NCI-H345 treated with DMSO at 0.1 percent for 48 hours (cell line): ENCODE results near the gene CLIC4.
"Not testable (repeated sequence)": the region's sequence is repeated elsewhere in the genome, so short reads cannot be mapped to it uniquely, and the experiment has no call there.

Source experiments
- DNase-seq: peaks from one replicate; lab custom pipeline; 2025; ENCODE audit not compliant: unreplicated experiment; lab: John Stamatoyannopoulos, UW

Gene CLIC4

GRCh38 chr1:24769656-24770651, 24.7 kb downstream of the CLIC4 start:
- no peak for DNase-seq

GRCh38 chr1:24770881-24771280, 25.6 kb downstream of the CLIC4 start:
- DNase-seq = no peak

- DNase-seq = no peak
These were observed 26.3 kb downstream of the CLIC4 start for GRCh38 chr1:24771574-24771973.

DNA sequence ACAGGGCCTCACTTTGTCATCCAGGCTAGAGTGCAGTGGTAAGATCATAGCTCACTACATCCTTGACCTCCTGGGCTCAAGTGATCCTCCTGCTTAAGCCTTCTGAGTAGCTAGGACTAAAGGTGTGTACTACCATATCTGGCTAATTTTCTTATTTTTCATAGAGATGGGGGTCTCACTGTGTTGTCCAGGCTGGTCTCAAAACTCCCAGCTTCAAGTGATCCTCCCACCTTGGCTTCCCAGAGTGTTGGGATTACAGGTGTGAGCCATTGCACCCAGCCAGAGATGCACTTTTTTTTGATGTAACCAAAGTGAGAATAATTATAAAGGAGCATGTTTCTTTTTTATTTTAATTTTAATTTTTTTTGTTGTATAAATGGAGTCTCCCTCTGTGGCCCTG, 28.4 kb downstream of the CLIC4 start:
- DNase-seq = no peak

DNA sequence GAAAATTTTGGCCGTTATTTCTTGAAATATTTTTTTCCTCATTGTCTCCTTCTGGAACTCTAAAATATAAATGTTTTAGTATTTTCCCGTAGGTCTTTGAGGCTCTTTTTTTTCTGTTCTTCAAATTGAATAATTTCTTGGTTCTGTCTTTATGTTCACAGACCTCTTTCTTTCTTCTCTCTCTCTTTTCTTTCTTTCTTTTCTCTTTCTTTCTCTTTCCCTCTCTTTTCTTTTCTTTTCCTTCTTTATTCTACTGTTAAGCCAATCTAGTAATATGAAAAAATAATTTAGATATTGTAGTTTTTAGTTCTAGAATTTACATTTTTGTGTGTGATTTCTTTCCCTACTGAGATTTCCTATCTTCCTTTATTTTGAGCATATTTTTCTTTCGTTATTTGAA, 30.1 kb downstream of the CLIC4 start:
- DNase-seq = no peak

- no peak for DNase-seq
These were observed 30.7 kb downstream of the CLIC4 start for GRCh38 chr1:24775916-24776315.

GRCh38 chr1:24776821-24777220, 31.6 kb downstream of the CLIC4 start:
- DNase-seq = no peak

DNA sequence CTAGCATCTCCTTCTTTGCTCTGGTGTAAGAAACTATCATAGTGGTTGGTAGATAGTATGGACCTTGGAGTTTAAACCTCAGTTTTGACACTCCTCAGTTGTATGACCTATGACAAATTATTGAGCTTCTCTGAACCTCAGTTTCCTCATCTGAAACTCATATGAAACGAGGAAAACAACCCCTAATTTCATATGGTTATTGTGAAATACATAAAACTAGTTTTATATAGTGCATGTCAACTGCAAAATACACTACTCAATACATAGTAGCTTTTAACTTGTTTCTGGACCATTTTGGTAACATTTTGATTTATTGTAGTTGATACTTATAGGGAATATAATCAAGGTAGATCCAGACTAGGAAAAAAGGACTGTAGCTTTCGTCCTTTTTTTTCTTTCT, 32.9 kb downstream of the CLIC4 start:
- DNase-seq = no peak

DNA sequence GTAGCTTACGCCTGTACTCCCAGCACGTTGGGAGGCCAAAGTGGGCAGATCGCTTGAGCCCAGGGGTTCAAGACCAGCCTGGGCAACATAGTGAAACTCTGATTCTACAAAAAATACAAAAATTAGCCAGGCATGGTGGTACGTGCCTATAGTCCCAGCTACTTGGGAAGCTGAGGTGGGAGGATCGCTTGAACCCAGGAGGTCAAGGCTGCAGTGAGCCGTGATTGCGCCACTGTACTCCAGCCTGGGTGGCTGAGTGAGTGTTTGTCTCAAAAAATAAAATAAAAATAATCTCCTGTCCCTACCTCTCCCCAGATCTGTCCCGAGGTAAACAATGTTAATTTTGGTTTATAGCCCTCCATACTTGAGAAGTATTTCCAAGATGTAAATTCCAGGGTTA, 34.0 kb downstream of the CLIC4 start:
- DNase-seq = not testable (repeated sequence)

GRCh38 chr1:24779689-24780464, 34.6 kb downstream of the CLIC4 start:
- no peak for DNase-seq

GRCh38 chr1:24780626-24781025, 35.4 kb downstream of the CLIC4 start:
- DNase-seq = not testable (repeated sequence)

GRCh38 chr1:24782689-24783088, 37.4 kb downstream of the CLIC4 start:
- no peak for DNase-seq

GRCh38 chr1:24783713-24784112, 38.5 kb downstream of the CLIC4 start:
- DNase-seq = no peak

GRCh38 chr1:24786191-24786590, 40.9 kb downstream of the CLIC4 start:
- no peak for DNase-seq

GRCh38 chr1:24790490-24790889, 45.2 kb downstream of the CLIC4 start:
- DNase-seq = no peak

- no peak for DNase-seq
These were observed 48.3 kb downstream of the CLIC4 start for GRCh38 chr1:24793447-24794129.

DNA sequence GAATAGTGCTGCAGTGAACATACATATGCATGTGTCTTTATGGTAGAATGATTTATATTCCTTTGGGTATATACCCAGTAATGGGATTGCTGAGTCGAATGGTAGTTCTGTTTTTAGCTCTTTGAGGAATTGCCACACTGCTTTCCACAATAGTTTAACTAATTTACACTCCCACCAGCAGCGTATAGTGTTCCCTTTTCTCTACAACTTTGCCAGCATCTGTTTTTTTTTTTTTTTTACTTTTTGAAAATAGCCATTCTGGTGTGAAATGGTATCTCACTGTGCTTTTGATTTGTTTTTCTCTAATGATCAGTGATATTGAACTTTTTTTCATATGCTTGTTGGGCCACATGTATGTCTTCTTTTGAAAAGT, 48.9 kb downstream of the CLIC4 start:
- not testable (repeated sequence) for DNase-seq

- DNase-seq = no peak
These were observed 50.0 kb downstream of the CLIC4 start for GRCh38 chr1:24795236-24795635.

DNA sequence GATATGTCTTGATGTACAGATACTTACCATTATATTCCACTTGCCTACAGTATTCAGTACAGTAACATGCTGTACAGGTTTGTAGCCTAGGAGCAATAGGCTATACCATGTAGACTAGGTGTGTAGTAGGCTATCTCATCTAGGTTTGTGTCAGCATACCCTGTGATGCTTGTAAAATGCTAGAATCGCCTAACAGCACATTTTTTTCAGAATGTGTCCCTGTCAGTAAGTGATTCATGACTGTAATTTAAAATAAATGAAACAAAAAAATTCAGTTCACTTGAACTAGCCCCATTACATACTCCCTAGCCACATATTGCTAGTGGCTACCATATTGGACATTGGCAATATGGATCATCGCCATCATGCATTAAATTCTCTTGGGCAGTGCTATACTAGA, 51.3 kb downstream of the CLIC4 start:
- DNase-seq = no peak

GRCh38 chr1:24799242-24799641, 54.0 kb downstream of the CLIC4 start:
- DNase-seq = not testable (repeated sequence)

GRCh38 chr1:24801176-24801575, 55.9 kb downstream of the CLIC4 start:
- no peak for DNase-seq
